ENCODE measurements around the gene DGKG. TPM values are rescaled to one million over a fixed set of nuclear protein-coding genes. Genes with fewer than 3 reads are reported as not detected.

The DGKG gene
- total RNA-seq, 1 donor from 2014 or later = 65.7 TPM

DNA sequence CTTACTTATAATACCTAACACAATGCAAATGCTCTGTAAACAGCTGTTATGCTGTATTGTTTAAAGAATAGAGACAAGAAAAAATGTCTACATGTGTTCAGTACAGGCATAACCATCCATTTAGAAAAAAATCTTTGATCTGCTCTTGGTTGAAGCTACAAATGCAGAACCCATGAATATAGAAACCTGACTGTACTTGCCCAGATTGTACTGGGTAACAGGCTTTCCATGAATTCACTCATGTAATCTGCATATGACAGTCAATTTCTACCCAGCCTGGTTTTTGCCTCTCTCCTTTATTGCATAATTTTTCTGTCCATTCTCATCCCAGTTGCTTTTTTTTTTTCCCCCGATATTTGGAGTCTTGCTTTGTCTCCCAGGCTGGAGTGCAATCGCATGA is 190.5 kb downstream of the DGKG start:
- intact Hi-C loops (cut with micrococcal nuclease) = no loop called here
- H3K4me1 ChIP-seq = peaks cover 14% of the 10 kb centered on the region
- no peaks in the 10 kb centered on the region for H3K27me3 ChIP-seq (ENCODE audit: low read depth)
- TF ChIP-seq, protein P1, sequence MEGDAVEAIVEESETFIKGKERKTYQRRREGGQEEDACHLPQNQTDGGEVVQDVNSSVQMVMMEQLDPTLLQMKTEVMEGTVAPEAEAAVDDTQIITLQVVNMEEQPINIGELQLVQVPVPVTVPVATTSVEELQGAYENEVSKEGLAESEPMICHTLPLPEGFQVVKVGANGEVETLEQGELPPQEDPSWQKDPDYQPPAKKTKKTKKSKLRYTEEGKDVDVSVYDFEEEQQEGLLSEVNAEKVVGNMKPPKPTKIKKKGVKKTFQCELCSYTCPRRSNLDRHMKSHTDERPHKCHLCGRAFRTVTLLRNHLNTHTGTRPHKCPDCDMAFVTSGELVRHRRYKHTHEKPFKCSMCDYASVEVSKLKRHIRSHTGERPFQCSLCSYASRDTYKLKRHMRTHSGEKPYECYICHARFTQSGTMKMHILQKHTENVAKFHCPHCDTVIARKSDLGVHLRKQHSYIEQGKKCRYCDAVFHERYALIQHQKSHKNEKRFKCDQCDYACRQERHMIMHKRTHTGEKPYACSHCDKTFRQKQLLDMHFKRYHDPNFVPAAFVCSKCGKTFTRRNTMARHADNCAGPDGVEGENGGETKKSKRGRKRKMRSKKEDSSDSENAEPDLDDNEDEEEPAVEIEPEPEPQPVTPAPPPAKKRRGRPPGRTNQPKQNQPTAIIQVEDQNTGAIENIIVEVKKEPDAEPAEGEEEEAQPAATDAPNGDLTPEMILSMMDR (IDR thresholded peaks at IDR 0.05; ENCODE audit: borderline replicate concordance) = no peak
- no peak for DNase-seq
- no peaks in the 10 kb centered on the region for H3K36me3 ChIP-seq
- no peaks in the 10 kb centered on the region for H3K9me3 ChIP-seq (replicated peaks)
- no peak overlapping the region for H3K27ac ChIP-seq (replicated peaks)
- H3K4me3 ChIP-seq = no peak overlapping the region

DNA sequence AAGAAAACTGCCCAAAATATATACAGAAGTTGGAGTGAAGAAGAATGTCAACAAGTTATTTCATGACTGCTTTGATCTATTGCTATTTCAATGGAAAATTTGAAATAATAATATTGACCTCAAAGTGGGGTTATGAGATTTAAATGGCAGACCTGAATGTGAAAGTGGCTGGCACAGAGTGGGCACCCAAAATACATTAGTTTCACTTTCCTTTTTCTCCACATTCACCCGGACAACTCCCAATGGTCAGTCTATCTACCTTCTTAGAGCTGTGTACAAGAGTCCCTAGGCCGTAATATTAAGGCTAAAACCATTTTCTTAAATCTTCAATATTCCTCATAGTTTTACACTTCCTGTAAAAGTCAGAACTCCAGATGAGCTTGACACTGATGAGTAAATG is 191.5 kb downstream of the DGKG start:
- TF ChIP-seq, protein P1 (IDR thresholded peaks at IDR 0.05; ENCODE audit: borderline replicate concordance) = no peak
- H3K9me3 ChIP-seq (replicated peaks) = no peaks in the 10 kb centered on the region
- no peaks in the 10 kb centered on the region for H3K36me3 ChIP-seq
- intact Hi-C loops (cut with micrococcal nuclease) = no loop called here
- H3K4me1 ChIP-seq = peaks cover 14% of the 10 kb centered on the region
- H3K4me3 ChIP-seq = no peak overlapping the region
- H3K27ac ChIP-seq (replicated peaks) = no peak overlapping the region
- DNase-seq = no peak
- no peaks in the 10 kb centered on the region for H3K27me3 ChIP-seq (ENCODE audit: low read depth)

DNA sequence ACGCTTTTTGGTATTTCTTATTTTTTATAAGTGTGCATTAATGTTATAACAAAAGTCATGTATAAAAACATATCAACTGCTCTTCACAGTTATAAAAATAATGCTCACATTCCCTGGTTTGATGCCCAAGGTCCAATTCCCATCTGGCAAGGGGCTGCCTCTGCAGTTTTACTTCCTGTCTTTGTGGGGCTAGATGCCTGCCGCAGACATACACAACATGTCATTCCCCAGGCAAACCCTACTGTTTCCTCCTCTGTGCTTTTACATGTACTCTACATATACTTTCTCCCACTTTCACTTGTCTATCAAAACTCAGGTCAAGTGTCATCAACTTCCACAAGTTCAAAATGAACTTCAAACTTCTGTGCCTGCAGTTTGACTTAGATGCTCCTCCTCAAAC is 192.7 kb downstream of the DGKG start:
- TF ChIP-seq, protein P1 (IDR thresholded peaks at IDR 0.05; ENCODE audit: borderline replicate concordance) = no peak
- Histone ChIP-seq H3K4me1 (peaks cover 14% of the 10 kb centered on the region), H3K27ac (replicated peaks) (no peak overlapping the region), H3K36me3 (peaks cover 4% of the 10 kb centered on the region), H3K4me3 (no peak overlapping the region), H3K27me3 (ENCODE audit: low read depth) (no peaks in the 10 kb centered on the region), H3K9me3 (replicated peaks) (no peaks in the 10 kb centered on the region)
- intact Hi-C loops (cut with micrococcal nuclease) = no loop called here
- DNase-seq = no peak

DNA sequence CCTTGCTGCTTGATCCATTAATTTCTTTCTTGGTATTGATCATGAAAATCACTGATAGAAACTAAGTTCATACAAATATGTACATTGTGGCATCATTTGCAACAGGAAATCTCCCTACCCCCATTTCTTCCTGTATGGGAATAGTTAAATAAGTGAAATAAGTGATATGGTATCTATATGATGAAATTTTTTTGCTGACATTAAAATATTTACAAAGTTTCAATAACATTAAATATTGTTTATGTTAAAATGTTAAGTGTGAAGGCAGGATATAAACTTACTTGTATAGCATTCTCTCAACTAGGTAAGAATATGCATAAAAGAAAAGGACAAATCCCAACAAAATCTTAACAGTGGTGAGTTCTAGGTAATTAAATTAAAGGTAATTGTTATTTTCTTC is 193.1 kb downstream of the DGKG start:
- Histone ChIP-seq H3K4me1 (peaks cover 14% of the 10 kb centered on the region), H3K36me3 (peaks cover 8% of the 10 kb centered on the region), H3K27me3 (ENCODE audit: low read depth) (no peaks in the 10 kb centered on the region), H3K27ac (replicated peaks) (no peak overlapping the region), H3K4me3 (no peak overlapping the region), H3K9me3 (replicated peaks) (no peaks in the 10 kb centered on the region)
- intact Hi-C loops (cut with micrococcal nuclease) = no loop called here
- TF ChIP-seq, protein P1 (IDR thresholded peaks at IDR 0.05; ENCODE audit: borderline replicate concordance) = no peak
- no peak for DNase-seq

DNA sequence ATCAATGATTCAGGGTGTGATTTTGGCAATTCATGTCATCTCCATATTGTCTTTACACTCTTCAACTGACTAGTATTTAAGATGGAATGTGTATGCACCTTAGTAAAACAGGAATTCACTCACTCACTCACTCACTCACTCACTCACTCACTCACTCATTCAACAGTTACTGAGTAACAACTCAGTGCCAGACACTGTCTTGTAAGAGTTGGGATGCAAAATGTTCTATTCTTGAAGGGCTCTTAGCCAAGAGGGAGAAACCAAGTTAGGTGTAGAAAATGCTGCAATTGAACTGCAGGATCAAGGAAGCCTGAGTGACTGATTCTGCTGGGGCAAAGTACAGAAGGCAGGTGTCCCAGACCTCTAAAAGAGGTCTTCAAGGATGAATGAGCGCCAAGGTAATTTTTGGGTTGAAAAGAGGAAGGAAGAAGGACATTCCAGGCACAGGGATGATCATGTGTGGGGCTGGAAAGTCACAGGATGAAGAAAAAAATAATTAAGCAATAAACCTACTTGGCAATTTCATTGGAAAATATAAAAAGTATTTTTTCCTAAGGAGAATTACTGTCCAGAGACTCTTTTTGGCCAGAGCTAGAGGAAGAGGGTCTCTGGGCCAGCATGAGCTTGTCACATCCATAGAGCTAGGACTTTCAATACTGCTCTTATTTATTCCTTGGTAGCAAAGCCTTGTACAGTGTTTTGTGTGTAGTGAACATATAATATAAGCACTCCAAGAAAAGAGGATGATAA is 194.2 kb downstream of the DGKG start:
- no peak overlapping the region for H3K4me3 ChIP-seq
- H3K4me1 ChIP-seq = peaks cover 8% of the 10 kb centered on the region
- no peak for DNase-seq
- no peaks in the 10 kb centered on the region for H3K9me3 ChIP-seq (replicated peaks)
- peaks cover 14% of the 10 kb centered on the region for H3K36me3 ChIP-seq
- TF ChIP-seq, protein P1 (IDR thresholded peaks at IDR 0.05; ENCODE audit: borderline replicate concordance) = no peak
- intact Hi-C loops (cut with micrococcal nuclease) = no loop called here
- no peaks in the 10 kb centered on the region for H3K27me3 ChIP-seq (ENCODE audit: low read depth)
- H3K27ac ChIP-seq (replicated peaks) = no peak overlapping the region
